Hepatocyte (in vitro differentiated cells): ENCODE results near the gene THSD4.

Experiments
- CTCF ChIP-seq: fragments of 200-600 bp; sonication (generic); IDR thresholded peaks from 2 replicates; pipeline ENCODE4 v1.5.1; 2016; ENCODE audit warnings: antibody characterized with exemption, mild to moderate bottlenecking; ENCODE audit not compliant: poor library complexity
- EZH2 ChIP-seq: fragments of 200-600 bp; sonication (generic); IDR thresholded peaks from 2 replicates; pipeline ENCODE4 v1.6.1; 2016; ENCODE audit warnings: antibody characterized with exemption, mild to moderate bottlenecking, borderline replicate concordance

GRCh38 chr15:71800190-71800589 lies 684.9 kb downstream of the THSD4 start:
- TF ChIP-seq CTCF (no peak), EZH2 (no peak)
